GM21423 (cell line): ENCODE results near the gene CUEDC1.
A peak's percentile ranks its signal among the peaks of the same experiment; 100 is the strongest.

Source experiments
- ATAC-seq: cut with Tn5 transposase; IDR thresholded peaks from one replicate; pipeline ENCODE4 v1.9.1; 2021; ENCODE audit warnings: mild to moderate bottlenecking, moderate library complexity; ENCODE audit not compliant: unreplicated experiment

The CUEDC1 gene, protein sequence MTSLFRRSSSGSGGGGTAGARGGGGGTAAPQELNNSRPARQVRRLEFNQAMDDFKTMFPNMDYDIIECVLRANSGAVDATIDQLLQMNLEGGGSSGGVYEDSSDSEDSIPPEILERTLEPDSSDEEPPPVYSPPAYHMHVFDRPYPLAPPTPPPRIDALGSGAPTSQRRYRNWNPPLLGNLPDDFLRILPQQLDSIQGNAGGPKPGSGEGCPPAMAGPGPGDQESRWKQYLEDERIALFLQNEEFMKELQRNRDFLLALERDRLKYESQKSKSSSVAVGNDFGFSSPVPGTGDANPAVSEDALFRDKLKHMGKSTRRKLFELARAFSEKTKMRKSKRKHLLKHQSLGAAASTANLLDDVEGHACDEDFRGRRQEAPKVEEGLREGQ

DNA sequence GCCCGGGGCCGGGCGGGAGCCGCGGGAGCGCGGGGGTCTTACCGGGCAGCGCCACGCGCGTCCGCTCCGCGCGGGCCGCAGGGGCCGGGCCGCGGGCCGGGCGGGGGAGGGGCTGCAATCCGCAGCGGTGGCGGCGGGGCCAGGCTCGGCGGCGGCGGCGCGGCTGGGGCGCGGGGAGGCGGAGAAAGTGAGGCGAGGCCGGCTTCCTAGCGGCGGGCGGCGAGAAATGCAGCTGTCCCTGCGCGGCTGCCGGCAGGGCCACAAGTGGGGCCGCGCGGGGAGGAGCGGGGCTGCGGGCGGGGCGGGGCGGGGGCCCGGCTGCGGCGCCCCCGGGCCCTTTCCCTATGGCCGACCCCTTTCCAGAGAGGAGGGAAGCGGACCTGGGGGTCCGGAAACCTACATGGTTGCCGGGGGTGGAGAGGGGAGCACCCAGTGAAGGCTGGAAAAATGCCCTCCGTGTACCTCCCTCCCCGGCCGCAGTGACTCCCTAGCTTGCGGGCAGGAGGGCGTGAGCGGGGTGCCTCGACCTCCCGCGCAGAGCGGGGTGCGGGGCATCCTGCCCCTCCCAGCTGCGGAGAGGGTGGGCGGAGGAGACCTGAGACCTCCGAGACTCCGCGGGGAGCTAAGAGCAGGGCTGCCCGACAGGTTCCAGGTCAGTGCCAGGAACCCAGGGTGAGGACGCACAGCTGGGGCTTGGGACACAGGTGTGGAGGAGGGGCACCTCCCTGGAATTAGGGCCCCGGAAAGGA, at the start of gene CUEDC1:
Gene CUEDC1 (minus strand): TSS at position 230 of the 749 bp plus-strand sequence. CDS start 69,848 bp downstream, outside the sequence.
- peak; percentile 46 for ATAC-seq

DNA sequence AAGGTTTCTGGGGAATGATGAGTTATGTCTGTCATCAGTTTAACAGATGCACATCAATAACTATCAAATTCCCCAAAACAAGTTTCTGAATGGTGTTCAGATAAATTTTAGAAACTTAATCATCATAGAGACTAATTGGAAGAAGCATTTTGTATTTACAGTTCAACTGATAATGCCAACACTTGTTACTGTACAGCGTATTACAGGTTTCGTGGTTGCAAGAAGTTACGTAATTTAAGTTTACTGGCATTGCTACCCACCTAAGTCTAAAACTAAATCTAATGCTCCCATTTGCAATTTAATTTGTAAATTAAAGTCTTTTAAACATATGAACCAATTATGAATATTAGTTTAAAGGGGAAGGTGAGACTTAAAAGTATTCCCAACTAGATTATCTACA, 48.8 kb upstream of the CUEDC1 start:
- ATAC-seq = no peak

DNA sequence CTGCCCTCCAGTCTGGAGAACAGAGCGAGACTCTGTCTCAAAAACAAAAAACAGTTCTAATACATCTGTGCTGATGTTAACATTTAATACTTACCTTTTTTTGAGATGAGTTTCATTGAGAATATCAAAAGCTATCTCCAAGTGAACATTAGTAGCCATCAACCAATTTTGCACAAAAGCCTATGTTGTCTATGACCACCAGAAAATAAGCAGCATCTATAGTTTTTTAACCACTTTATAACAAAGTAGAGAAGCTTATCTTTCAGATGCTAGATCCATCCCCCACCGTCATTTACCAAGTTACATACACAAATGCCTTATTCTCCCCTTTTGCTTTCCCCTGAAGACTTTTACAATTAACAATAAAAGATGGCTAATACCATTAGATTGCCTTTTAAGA, 47.8 kb upstream of the CUEDC1 start:
- ATAC-seq = no peak

DNA sequence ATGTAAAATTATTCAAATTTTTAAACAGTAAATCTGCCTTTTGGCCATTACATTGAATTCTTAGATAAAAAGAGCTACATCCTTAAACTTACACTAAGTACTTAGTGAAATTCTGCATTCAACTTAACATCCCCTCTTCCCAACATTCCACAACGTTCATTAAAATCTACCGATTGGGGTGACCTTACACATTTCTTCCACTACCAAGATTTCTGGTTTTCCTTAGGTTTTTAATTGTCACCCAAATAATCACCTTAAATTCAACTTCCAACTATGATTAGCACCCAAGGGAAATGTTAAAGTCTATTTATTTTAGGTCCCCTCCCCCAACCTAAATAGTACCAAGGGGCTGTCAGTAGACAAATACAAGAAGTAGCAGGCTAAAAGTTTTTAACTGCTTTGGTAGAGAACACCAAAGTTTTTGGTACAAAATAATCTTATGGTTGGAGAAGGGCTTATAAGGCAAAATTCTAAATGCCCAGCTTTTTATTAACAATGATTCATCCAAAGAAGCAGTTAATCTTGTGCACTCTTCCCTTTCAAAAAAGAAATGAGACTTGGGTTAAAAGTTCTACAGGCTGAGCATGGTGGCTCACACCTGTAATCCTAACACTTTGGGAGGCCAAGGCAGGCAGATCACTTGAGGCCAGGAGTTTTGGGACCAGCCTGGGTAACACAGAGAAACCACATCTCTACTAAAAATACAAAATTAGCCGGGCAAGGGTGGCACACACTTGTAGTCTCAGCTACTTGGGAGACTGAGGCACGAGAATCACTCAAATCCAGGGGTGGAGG, 47.1 kb upstream of the CUEDC1 start:
- no peak for ATAC-seq

DNA sequence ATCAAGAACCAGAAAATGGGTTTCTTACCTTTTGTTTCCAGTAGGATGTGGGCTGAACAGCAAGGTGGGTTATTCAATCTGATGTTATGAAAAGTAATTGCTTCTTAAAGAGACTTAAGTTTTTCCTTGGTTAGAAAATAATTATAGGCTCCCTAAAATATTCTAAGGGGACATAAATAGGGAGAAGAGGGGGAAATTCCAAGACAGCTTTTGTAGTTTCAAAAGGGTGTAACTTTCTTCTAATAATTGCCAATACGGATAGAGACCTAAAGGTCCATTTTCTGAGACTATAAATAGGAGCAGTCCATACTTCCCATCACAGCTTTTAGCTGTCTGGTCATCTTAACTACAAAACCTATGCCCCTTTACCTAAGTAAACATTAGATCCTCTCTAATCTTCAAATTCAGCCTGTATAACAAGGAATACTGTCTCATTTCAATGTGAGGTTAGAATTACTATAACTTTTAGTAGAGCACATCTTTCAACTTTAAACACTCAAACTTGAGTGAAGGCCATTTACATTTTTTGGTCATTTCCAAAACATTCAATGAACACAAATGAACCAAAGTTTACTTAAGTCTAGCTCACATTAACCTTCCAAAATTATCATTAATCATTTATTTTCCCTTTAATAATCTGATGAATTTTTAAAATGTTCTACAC, 46.4 kb upstream of the CUEDC1 start:
- no peak for ATAC-seq

DNA sequence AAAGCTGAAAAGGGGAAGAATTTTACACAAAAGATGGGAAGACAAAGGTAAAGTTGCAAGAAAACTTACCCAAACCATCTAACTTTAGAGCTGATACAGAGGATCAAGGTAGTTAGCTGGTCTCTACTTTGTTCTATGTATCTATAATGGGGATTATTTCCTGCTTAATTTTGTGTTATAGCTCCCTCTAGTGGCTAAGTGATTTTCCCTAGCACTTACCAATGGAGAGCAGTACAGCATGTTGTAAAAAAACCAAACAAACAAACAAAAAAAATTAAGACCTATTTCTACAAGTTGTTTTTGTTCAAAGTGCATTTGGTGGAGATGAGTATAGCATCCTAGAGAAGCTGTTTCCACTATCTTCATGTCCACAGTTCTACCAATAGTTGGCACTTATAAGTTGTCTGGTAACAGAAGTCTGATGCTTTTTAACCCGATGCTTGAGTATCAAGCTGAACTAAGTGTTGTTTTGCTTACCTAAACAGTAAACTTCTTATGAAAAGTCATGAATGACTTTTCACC, 44.3 kb upstream of the CUEDC1 start:
- no peak for ATAC-seq

DNA sequence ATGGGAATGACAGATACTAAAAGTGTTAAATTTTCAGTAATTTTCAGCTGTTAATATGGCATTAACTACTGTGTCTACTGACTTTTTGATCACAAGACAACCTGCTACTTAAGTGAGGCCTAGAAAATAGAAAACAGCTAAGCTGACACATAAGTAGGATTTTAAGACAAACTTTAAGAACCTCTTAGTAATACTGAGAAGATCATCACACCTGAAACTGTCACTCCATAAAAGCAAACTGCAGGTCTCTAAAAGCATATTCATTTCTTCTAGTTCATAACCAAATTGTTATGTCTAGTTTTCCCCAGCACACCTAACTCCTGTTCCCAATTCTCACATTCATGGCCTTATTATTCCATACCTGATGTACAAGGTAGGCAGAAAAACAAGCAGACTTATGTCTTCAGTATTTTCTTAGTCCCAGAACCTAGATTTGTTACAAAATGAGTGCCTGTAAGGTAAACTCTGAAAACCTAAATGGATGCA, 43.8 kb upstream of the CUEDC1 start:
- ATAC-seq = no peak

DNA sequence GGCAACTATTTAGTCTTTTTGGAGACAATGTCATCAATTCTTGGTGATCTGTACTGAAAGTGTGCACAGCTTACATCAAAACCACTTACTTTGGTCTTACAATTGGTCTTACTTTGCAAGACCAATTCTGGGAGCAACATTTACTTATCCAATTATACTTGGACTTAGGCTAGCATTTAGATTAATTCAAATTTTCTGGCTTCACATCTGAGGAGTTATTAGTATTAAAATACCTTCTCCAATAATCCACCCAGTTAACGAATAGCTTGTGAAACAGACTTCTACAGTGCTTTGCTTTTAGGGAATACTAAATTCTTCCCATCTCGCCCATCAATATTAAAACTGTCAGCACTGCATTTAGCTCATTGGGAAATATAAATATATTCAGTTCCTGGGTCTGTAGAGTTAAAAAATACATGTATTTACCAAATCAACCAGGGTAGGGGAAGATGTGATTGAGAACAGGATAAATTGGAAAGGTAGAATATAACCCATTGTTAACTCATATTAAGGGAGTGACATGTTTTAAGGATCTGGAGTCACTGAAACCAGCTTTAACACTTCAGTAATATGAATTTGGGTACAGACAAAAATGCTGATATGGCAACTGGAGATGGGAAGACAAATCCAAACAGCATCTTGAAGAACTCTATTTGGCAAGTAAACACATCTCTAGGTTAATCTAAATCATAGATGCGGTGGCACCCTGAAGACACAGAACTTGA, 42.0 kb upstream of the CUEDC1 start:
- ATAC-seq = no peak

DNA sequence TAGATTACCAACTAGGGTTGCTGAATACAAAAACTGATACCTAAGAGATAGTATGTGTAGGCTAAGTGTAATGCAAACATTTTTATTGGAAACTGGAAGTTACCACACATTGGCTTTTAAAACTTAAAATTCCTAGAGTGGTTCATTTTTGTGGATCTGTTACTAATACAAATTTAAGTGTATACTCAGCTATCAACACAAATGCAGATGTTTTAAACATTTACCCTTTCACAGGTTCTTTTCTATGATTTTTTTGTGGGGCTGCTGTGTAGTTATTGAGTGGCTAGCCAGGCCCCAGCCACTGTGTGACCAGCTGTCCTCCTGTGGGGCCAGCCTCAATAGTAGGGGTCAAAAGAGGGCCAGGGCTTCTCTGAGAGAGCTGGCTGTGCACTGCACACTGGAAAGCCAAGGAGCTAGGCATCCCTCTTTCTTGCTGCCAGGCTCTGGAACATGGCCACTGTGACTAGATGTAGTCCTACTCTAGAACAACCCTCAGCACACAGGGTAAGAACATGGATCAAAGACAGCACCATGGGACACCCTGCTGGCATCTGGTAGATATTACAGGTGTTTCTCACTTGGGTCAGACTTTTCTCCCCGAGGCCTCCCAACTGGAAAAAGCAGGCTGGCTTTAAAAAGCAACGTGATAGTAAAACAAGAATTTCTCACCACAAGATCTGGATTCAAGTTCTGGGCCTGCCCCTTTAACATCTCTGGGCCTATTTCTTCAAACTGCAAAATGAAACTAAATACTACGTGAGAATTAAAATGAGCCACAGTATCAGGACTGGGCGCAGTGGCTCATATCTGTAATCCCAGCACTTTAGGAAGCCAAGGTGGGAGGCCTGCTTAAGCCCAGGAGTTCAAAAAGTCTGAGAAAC, 40.1 kb upstream of the CUEDC1 start:
- peak; percentile 71 for ATAC-seq

DNA sequence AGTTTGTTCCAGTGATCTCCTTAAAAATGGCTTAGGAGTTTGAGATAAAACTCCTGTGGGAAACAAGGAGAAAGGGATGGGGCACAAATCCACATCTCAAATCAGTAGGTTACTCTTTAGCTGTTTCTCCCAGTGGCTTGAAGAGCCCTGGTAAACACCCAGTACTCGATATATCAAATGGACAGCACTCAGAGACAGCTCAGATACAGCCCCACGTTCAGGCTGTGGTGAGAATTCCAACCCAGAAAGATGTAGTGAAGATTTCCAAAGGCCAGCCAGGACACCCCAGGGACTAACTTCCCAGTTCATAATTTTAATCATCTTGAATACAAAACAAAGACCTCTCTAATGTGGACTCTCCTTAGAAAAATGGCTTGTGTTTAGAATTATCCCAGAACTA, 39.2 kb upstream of the CUEDC1 start:
- no peak for ATAC-seq

DNA sequence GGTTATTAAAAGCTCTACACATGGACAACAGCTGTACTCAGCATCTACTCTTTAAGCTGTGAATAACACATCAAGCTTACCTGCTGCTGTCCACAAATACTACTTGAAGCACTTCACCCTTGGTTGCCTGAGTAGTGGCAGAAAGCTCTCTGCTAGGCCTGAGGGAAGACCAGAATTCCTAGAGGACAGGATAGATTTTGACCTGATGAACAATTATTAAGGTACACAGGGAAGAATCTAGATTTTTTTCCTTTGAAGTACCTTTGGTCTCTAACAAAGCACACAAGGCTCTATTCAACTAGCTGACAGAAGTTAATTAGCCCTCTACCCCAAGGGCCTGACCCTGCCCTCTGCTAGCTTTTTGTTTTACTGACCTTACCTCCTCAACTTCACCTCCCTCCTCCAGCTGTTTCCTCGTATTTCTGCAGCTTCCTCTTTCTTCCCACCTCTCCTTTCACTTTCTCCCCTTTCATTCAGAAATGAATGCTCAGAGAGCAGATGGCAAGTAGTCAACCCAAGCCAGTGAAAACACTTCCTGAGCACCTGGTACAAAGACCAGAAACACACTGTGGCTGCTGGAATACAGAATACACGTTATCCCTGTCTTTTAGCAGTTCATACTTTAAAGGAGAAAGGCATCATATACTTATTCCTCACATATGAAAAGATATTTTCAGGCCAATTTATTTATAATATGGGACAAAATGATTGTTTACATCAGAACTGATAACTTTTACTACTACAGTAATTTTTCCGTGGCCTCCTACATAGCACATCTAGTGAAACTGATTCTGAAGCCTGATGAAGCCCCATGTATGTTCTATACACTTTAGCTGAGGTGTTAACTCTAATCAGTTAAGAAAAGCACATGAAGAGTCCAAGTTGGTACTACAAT, 38.5 kb upstream of the CUEDC1 start:
- ATAC-seq = no peak

DNA sequence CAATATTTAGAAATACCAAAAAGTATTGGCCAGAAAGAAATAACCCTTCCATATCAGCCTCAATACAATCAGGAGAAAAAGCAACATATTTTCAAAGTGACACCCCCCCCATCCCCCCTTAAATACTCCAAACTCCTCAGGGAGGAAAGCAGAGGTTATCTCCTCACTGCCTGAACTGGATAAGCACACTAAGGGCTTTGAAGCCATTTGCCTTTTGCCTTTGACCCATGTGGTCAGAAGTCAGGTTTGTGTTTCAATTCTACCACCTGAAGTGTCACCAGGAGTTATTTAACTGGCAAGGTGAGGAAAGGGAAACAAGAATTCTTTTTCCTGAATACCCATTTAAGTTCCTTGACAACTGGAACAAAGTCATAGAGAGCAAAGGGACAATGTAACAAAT, 36.3 kb upstream of the CUEDC1 start:
- no peak for ATAC-seq

DNA sequence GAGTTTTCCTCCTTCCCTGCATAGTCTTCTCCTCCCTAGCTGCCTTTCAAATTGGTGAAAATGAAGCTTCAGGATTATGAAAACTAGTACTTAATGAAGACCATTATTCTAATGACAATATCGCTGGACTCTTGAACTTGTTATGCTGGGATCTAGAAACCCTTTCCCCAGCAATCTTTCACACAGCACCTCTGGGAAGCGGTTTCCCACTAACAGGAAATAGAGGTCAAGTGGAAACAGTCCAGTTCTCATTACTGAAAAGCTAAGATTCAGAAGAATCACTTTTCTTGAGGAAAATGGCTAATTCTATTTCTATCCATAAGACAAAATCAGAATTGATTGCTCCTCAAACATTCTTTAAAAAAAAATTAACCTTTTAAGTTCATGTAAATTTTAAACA, 34.8 kb upstream of the CUEDC1 start:
- no peak for ATAC-seq

DNA sequence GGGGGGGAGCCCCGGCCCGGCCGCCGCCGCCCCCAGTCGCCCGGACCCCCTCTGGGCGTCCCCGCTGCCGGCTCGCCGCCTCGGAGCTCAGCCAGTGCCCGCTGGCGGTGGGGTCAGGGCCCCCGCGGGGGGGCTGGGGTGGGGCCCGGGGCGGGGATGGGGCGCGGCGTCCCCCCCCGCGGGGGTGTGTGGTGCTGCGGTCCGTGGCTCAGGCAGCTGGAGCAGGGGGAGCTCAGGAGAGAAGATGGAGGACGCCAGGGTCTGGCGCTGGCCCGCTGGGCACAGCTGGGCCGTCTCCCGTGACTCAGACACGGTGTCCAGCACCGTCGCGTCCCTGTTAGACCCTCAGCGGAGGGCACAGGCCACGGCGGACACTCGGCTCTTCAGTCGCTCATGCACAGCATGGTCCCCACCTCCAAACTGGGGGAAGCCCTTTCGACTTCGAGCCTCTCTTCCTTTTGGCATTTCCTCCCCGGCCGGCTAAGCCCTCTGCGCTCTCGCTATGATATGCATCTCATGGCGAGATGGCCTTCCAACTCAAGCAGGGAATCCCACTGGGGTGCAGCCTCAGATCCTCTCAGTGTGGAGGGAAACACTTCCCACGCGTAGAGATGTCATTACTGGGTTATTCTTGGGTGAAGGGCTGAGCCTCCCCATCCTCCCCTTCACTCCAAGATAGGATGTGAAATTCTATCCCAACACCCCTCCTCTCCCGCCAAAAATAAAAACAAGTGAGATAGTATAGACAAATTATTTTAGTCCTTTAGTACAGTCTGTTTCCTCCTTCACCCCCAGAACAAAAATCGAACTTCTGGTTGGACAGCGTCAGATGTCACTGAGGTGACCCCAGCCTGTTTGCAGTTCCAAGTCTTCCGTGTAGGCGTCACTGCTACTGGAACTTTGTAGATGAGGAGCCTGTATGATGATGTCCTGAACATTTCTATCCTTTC, 33.4 kb upstream of the CUEDC1 start:
- ATAC-seq = peak; percentile 65

DNA sequence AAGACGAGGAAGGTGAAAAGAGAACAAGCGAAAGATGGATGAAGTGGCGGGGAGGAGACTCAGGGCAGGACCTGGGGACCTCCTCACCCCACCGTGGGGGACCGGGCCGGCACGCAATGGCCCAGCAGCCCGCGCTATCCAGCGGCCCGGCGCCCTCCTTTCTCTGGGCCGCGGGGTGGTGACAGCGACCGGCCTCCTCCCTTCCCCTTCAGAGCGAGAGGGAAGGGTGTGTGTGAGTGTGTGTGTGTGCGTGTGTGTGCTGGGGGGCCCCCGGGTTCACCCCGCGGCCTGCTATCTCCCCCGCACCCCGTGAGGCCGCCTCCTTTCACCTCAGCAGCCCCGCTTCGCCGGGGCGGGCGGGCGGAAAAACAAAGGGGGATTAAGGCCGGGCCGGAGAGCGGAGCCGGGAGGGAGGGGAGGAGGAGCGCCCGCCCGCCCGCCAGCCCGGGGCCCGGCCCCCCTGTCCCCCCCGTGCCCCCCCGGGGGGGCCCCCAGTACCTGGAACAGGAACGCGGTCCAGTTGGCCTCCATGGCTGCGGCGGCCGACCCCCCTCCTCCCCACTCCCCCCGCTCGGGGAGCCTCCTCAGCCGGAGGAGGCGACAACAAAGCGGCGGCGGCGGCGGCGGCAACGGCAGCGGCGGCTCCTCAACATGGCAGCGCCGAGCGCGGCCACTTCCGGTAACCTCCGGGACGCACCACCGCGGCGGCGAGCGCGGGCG, 32.5 kb upstream of the CUEDC1 start, which contains the start of gene VEZF1:
Gene VEZF1 (minus strand): TSS at position 674 of the 720 bp plus-strand sequence. CDS start 143 bp downstream, at position 531.
- peak; percentile 71 for ATAC-seq
